H1 (cell line): Measurements from ENCODE around the gene DRC1. TPM values are rescaled to one million over a fixed set of nuclear protein-coding genes. Genes with fewer than 3 reads are reported as not detected.

Experiments
- SUZ12 ChIP-seq: fragments of 200-600 bp; sonication (generic); IDR thresholded peaks from 2 replicates; pipeline ENCODE4 v1.6.1; 2012; ENCODE audit warnings: mild to moderate bottlenecking, inconsistent platforms, low read length, moderate library complexity, mixed read lengths
- polyA plus RNA-seq, 7 experiments: library from polyadenylated mRNA; depleted of rRNA in 3 of 7; stranded (reverse) in 5 of 7; unstranded in 2 of 7; fragments of >200 nt in 5 of 7; fragments of 200-250 nt in 2 of 7; gene quantifications; 1 replicate in 5 of 7; 2 replicates in 1 of 7; 4 replicates in 1 of 7; pipeline versions ENCODE4 v1.2.1 to v1.2.3, GENCODE V29; 2011 to 2013; ENCODE audit warnings: missing spikeins in 2 of 7, mixed read lengths in 2 of 7
- total RNA-seq: library from RNA; stranded (reverse); fragmentation: NEBNext Ultra II Directional; extraction: Animal tissue kit (Norgen Biotek cat#: 25700); gene quantifications from 2 replicates; pipeline ENCODE4 v1.2.1, GENCODE V29; 2021
- TF ChIP-seq, protein P1 (sequence below): fragments of 300-600 bp; sonication (generic); IDR thresholded peaks from 2 replicates; pipeline ENCODE4 v1.7.1; 2012; ENCODE audit warnings: low read length, moderate library complexity, mild to moderate bottlenecking, inconsistent platforms; ENCODE audit not compliant: insufficient replicate concordance

The DRC1 gene
- total and polyA plus RNA-seq, 2 of the 8 experiments (the other 6 are each of a cell fraction or from before 2014, with no cell fraction given), result 0.08 TPM; not detected in 1

DNA sequence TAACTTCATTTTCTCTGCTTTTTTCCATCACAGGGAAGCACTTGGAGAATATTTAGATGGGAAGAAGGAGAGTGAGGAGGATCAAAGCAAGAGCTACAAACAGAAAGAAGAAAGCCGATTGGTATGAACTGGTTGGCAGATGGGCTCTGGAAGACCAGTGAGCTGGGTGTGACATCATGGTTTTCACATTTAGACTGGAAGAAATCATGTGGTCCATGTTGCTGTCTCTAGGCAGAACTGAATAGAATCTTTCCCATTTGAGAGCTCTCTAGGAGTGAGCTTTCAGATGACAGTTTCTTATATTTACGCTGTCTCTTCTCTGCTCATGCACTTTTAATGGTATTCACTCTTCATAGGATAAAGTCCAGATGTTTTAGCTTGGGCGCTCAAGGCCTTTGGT, 12.6 kb downstream of the DRC1 start (continued):
- TF ChIP-seq, protein P1, sequence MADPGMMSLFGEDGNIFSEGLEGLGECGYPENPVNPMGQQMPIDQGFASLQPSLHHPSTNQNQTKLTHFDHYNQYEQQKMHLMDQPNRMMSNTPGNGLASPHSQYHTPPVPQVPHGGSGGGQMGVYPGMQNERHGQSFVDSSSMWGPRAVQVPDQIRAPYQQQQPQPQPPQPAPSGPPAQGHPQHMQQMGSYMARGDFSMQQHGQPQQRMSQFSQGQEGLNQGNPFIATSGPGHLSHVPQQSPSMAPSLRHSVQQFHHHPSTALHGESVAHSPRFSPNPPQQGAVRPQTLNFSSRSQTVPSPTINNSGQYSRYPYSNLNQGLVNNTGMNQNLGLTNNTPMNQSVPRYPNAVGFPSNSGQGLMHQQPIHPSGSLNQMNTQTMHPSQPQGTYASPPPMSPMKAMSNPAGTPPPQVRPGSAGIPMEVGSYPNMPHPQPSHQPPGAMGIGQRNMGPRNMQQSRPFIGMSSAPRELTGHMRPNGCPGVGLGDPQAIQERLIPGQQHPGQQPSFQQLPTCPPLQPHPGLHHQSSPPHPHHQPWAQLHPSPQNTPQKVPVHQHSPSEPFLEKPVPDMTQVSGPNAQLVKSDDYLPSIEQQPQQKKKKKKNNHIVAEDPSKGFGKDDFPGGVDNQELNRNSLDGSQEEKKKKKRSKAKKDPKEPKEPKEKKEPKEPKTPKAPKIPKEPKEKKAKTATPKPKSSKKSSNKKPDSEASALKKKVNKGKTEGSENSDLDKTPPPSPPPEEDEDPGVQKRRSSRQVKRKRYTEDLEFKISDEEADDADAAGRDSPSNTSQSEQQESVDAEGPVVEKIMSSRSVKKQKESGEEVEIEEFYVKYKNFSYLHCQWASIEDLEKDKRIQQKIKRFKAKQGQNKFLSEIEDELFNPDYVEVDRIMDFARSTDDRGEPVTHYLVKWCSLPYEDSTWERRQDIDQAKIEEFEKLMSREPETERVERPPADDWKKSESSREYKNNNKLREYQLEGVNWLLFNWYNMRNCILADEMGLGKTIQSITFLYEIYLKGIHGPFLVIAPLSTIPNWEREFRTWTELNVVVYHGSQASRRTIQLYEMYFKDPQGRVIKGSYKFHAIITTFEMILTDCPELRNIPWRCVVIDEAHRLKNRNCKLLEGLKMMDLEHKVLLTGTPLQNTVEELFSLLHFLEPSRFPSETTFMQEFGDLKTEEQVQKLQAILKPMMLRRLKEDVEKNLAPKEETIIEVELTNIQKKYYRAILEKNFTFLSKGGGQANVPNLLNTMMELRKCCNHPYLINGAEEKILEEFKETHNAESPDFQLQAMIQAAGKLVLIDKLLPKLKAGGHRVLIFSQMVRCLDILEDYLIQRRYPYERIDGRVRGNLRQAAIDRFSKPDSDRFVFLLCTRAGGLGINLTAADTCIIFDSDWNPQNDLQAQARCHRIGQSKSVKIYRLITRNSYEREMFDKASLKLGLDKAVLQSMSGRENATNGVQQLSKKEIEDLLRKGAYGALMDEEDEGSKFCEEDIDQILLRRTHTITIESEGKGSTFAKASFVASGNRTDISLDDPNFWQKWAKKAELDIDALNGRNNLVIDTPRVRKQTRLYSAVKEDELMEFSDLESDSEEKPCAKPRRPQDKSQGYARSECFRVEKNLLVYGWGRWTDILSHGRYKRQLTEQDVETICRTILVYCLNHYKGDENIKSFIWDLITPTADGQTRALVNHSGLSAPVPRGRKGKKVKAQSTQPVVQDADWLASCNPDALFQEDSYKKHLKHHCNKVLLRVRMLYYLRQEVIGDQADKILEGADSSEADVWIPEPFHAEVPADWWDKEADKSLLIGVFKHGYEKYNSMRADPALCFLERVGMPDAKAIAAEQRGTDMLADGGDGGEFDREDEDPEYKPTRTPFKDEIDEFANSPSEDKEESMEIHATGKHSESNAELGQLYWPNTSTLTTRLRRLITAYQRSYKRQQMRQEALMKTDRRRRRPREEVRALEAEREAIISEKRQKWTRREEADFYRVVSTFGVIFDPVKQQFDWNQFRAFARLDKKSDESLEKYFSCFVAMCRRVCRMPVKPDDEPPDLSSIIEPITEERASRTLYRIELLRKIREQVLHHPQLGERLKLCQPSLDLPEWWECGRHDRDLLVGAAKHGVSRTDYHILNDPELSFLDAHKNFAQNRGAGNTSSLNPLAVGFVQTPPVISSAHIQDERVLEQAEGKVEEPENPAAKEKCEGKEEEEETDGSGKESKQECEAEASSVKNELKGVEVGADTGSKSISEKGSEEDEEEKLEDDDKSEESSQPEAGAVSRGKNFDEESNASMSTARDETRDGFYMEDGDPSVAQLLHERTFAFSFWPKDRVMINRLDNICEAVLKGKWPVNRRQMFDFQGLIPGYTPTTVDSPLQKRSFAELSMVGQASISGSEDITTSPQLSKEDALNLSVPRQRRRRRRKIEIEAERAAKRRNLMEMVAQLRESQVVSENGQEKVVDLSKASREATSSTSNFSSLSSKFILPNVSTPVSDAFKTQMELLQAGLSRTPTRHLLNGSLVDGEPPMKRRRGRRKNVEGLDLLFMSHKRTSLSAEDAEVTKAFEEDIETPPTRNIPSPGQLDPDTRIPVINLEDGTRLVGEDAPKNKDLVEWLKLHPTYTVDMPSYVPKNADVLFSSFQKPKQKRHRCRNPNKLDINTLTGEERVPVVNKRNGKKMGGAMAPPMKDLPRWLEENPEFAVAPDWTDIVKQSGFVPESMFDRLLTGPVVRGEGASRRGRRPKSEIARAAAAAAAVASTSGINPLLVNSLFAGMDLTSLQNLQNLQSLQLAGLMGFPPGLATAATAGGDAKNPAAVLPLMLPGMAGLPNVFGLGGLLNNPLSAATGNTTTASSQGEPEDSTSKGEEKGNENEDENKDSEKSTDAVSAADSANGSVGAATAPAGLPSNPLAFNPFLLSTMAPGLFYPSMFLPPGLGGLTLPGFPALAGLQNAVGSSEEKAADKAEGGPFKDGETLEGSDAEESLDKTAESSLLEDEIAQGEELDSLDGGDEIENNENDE, result no peak
- no peak for TF ChIP-seq SUZ12
